ENCODE measurements around the gene ZNF431.
"Not testable (repeated sequence)": the region's sequence is repeated elsewhere in the genome, so short reads cannot be mapped to it uniquely, and the experiment has no call there.

ZNF431 gene

GRCh38 chr19:21141787-21142464, at the start of gene ZNF431:
Gene ZNF431, plus strand, starts transcription at chr19:21142040. Its CDS starts 144 bp downstream, at chr19:21142184.
- DNase-seq (ENCODE audit: insufficient read length, low spot score) (peak; percentile 88), FAIRE-seq (peak; percentile 9)

- FAIRE-seq (no peak), DNase-seq (ENCODE audit: insufficient read length, low spot score) (no peak)
These were observed 49.7 kb upstream of the ZNF431 start for GRCh38 chr19:21092109-21092508.

GRCh38 chr19:21094347-21095025, 47.4 kb upstream of the ZNF431 start:
- DNase-seq (ENCODE audit: insufficient read length, low spot score) (no peak), FAIRE-seq (no peak)

GRCh38 chr19:21098291-21098690, 43.5 kb upstream of the ZNF431 start:
- DNase-seq (ENCODE audit: insufficient read length, low spot score) (no peak), FAIRE-seq (no peak)

GRCh38 chr19:21101521-21102242, 40.2 kb upstream of the ZNF431 start:
- FAIRE-seq (no peak), DNase-seq (ENCODE audit: insufficient read length, low spot score) (no peak)

- FAIRE-seq, result no peak
These were observed 32.7 kb upstream of the ZNF431 start for GRCh38 chr19:21109116-21109515.

GRCh38 chr19:21110183-21110582, 31.7 kb upstream of the ZNF431 start:
- FAIRE-seq, result no peak
- DNase-seq (ENCODE audit: insufficient read length, low spot score), result no peak

More at GRCh38 chr19:21109116-21109515, 32.7 kb upstream of the ZNF431 start:
- no peak for DNase-seq (ENCODE audit: insufficient read length, low spot score)

GRCh38 chr19:21115430-21115829, 26.4 kb upstream of the ZNF431 start:
- DNase-seq (ENCODE audit: insufficient read length, low spot score) (no peak), FAIRE-seq (no peak)

GRCh38 chr19:21117041-21117907, 24.6 kb upstream of the ZNF431 start:
- DNase-seq (ENCODE audit: insufficient read length, low spot score) (no peak), FAIRE-seq (no peak)

- FAIRE-seq (no peak), DNase-seq (ENCODE audit: insufficient read length, low spot score) (no peak)
These were observed 15.8 kb upstream of the ZNF431 start for GRCh38 chr19:21126078-21126477.

GRCh38 chr19:21127001-21127400, 14.8 kb upstream of the ZNF431 start:
- no peak for DNase-seq (ENCODE audit: insufficient read length, low spot score)
- no peak for FAIRE-seq

- DNase-seq (ENCODE audit: insufficient read length, low spot score), result no peak
- no peak for FAIRE-seq
These were observed 13.9 kb upstream of the ZNF431 start for GRCh38 chr19:21127898-21128297.

- DNase-seq (ENCODE audit: insufficient read length, low spot score) (no peak), FAIRE-seq (no peak)
These were observed 12.7 kb upstream of the ZNF431 start for GRCh38 chr19:21128901-21129698.

GRCh38 chr19:21130097-21130775, 11.6 kb upstream of the ZNF431 start:
- FAIRE-seq (no peak), DNase-seq (ENCODE audit: insufficient read length, low spot score) (no peak)

GRCh38 chr19:21133633-21134032, 8.2 kb upstream of the ZNF431 start:
- DNase-seq (ENCODE audit: insufficient read length, low spot score) (no peak), FAIRE-seq (no peak)

GRCh38 chr19:21134934-21135366, 6.9 kb upstream of the ZNF431 start:
- DNase-seq (ENCODE audit: insufficient read length, low spot score) (no peak), FAIRE-seq (no peak)

- DNase-seq (ENCODE audit: insufficient read length, low spot score), result no peak
- no peak for FAIRE-seq
These were observed 6.4 kb upstream of the ZNF431 start for GRCh38 chr19:21135433-21135832.

GRCh38 chr19:21138130-21138529, 3.7 kb upstream of the ZNF431 start:
- DNase-seq (ENCODE audit: insufficient read length, low spot score), result no peak
- no peak for FAIRE-seq

GRCh38 chr19:21141006-21141405, 834 bp upstream of the ZNF431 start:
- not testable (repeated sequence) for FAIRE-seq; DNase-seq (ENCODE audit: insufficient read length, low spot score)
